ENCODE results near the gene TSC2.
"Not testable (repeated sequence)": the region's sequence is repeated elsewhere in the genome, so short reads cannot be mapped to it uniquely, and the experiment has no call there.

DNA sequence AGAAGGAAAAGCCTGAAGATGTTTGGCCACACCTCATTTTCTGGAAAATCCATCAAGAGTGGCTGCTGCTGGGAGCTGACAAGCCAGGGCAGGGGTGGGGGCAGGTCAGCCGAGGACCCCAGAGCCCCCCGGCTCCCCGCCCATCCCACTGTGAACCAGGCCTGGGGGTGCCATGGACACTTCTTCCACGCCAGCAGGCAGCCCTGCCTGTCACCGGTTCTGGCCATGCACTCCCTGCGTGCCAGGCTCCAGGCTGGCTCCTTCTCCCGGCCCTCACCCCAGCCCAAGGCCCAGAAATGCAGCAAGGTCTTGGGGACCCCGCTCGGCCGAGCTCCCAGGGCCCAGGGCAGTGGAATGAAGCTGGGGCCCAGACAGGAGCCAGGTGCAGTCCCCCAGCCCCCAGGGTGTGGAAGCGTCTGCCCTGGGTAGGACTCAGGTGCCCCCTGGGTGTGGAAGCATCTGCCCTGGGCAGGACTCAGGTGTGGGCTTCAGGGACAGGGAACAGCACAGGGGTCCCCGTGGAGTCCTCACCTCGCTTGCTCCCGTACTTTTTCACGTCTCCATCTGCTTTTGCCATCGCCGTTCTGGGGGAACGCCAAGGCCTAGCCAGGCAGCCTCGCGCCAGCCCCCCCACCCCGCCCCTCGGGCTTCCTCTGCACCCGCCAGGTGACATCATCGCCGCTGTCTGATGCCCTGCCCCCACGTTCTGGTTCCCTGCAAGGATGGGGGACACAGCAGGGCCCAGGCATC, 75.3 kb downstream of the TSC2 start:
- TF ChIP-seq, protein P1, sequence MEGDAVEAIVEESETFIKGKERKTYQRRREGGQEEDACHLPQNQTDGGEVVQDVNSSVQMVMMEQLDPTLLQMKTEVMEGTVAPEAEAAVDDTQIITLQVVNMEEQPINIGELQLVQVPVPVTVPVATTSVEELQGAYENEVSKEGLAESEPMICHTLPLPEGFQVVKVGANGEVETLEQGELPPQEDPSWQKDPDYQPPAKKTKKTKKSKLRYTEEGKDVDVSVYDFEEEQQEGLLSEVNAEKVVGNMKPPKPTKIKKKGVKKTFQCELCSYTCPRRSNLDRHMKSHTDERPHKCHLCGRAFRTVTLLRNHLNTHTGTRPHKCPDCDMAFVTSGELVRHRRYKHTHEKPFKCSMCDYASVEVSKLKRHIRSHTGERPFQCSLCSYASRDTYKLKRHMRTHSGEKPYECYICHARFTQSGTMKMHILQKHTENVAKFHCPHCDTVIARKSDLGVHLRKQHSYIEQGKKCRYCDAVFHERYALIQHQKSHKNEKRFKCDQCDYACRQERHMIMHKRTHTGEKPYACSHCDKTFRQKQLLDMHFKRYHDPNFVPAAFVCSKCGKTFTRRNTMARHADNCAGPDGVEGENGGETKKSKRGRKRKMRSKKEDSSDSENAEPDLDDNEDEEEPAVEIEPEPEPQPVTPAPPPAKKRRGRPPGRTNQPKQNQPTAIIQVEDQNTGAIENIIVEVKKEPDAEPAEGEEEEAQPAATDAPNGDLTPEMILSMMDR (IDR thresholded peaks at IDR 0.05), result not testable (repeated sequence)
- not testable (repeated sequence) for TF ChIP-seq POLR2A (IDR thresholded peaks at IDR 0.05)
